HG02840 (cell line): Measurements from ENCODE around the gene ESAM.

Source experiments
- ATAC-seq: cut with Tn5 transposase; IDR thresholded peaks from one replicate; pipeline ENCODE4 v1.9.1; 2021; ENCODE audit warnings: mild to moderate bottlenecking, moderate library complexity, moderate number of reproducible peaks; ENCODE audit not compliant: unreplicated experiment, low FRiP score

Gene ESAM

GRCh38 chr11:124754309-124754708 lies 7.8 kb downstream of the ESAM start:
- no peak for ATAC-seq

GRCh38 chr11:124753624-124754023 lies 8.5 kb downstream of the ESAM start:
- ATAC-seq = no peak

- ATAC-seq = no peak
Observed at GRCh38 chr11:124753205-124753604, 8.9 kb downstream of the ESAM start.

GRCh38 chr11:124752471-124753102 lies 9.5 kb downstream of the ESAM start:
- no peak for ATAC-seq

- ATAC-seq = no peak
Observed at GRCh38 chr11:124751741-124752470, 10.2 kb downstream of the ESAM start, which contains the start of gene VSIG2. Gene VSIG2 (minus strand): TSS chr11:124752255. CDS start chr11:124752137, 118 bp downstream.

GRCh38 chr11:124751391-124751740 lies 10.7 kb downstream of the ESAM start:
- no peak for ATAC-seq

GRCh38 chr11:124749912-124750311 lies 12.2 kb downstream of the ESAM start:
- ATAC-seq = no peak

- no peak for ATAC-seq
Observed at GRCh38 chr11:124748481-124749343, 13.4 kb downstream of the ESAM start.

GRCh38 chr11:124748100-124748418 lies 14.0 kb downstream of the ESAM start:
- no peak for ATAC-seq

GRCh38 chr11:124747406-124748099 lies 14.5 kb downstream of the ESAM start:
- no peak for ATAC-seq

- peak; percentile 86 for ATAC-seq
Observed at GRCh38 chr11:124746621-124747243, 15.4 kb downstream of the ESAM start.

GRCh38 chr11:124745835-124746620 lies 16.1 kb downstream of the ESAM start:
- peak; percentile 16 for ATAC-seq

GRCh38 chr11:124745270-124745834 lies 16.7 kb downstream of the ESAM start:
- ATAC-seq = no peak

GRCh38 chr11:124743050-124743449 lies 19.0 kb downstream of the ESAM start:
- no peak for ATAC-seq

- no peak for ATAC-seq
Observed at GRCh38 chr11:124742555-124742954, 19.5 kb downstream of the ESAM start.

GRCh38 chr11:124740277-124740882 lies 21.7 kb downstream of the ESAM start:
- peak; percentile 40 for ATAC-seq

- ATAC-seq = peak; percentile 95
Observed at GRCh38 chr11:124739479-124740276, 22.4 kb downstream of the ESAM start, which contains the start of gene NRGN. Gene NRGN (plus strand): TSS chr11:124739942. CDS start chr11:124740085, 143 bp downstream.
